HG02759 (cell line): ENCODE data around the gene AIDA.
"Not testable (repeated sequence)": the region's sequence is repeated elsewhere in the genome, so short reads cannot be mapped to it uniquely, and the experiment has no call there.

Experiments
- ATAC-seq: cut with Tn5 transposase; IDR thresholded peaks from one replicate; pipeline ENCODE4 v1.9.1; 2021; ENCODE audit warnings: mild to moderate bottlenecking, moderate library complexity; ENCODE audit not compliant: unreplicated experiment

Gene AIDA

GRCh38 chr1:222713091-222713961 is 1.0 kb upstream of the AIDA start:
- peak; percentile 71 for ATAC-seq

DNA sequence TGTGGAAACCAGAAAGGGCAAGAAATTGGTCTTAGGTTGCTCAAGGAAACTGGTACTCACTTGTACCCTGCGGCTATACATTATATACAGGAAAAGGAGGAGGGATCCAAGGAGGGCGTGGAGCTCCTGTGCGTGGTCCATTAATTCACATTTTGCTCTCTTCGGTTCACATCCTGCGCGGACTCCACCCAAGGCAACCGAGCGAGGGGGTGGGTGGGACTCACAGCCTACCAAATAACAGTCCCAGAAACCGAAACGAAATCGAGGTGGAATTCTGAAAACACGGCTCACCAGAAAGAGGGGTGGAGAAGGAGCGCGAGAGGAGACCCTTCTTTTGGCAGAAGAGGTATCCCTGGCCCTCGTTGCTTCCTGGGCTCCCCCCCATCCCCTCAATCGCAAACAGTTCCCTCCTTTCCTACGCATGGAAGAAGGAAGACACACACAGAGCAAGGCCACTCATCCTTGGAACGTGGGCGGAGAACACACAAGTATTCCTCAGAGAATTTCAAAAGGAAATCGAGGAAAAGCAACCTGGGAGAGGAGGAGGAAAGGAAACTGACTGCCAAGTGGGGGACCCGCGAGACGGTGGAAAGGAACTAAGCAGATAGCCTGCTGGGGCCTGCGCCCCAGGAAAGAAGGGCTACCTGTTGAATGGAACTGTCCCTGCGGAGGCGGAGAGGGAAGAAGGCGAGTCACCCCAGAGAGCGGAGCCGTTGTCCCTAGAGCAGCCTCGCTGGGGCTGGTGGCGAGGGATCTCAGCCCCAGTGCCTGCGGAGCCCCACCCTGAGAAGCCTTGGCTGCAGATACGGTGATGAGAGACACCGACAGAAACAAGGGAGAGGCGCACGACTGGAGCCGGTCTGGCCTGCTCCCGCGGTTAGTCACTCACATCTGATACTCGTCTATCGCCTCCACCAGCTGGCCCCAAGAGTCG is 705 bp downstream of the AIDA start:
- peak; percentile 32 for ATAC-seq

DNA sequence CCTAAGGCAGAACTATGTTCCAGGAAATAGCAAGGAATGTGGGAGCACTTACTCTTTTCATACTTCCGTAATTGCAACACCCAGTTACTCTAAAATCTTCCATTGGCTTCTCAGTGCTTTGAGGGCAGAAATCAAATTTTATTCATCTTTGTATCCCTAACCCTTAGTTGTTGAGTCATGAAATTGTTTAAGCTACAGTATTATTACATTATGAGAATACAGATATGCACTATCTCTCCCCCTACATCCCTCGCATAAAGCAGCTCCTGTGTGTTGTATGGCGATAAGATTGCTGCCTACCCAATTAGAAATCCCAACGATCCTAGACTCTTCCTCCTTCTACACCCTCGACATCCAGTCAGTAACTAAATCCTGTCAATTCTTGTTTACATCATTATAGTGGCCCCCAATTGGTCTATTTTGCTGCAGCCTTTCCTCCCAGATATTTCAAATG is 2.6 kb downstream of the AIDA start:
- ATAC-seq: no peak

DNA sequence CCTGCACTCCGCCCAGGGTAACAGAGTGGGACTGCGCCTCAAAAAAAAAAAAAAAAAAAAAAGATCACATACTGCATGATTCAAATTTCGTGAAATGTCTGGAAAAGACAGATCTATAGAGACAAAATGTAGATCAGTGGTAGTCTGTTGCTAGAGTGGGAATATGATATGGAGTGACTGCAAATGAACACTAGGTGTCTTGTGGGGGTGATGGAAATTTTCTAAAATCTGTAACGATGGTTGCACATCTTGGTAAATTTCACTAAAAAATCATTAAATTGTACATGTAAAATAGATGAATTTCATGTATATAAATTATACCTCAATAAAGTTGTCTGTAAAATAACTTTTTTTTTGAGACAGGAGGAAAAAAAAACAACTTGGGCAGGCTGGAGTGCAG is 5.5 kb downstream of the AIDA start:
- no peak for ATAC-seq

DNA sequence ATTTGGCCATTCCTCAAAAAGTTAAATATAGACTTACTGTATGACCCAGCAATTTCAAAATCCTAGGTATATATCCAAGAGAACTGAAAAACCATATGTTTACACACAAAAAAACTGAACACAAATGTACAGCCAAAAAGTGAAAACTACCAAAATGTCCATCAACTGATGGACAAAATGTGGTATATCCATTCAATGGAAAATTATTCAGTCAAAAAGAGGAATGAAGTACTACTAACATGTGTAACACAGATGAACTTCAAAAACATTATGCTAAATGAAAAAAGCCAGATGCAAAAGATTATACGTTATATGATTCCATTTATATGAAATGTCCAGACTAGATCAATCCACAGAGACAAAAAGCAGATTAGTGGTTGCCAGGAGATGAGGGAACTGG is 8.0 kb downstream of the AIDA start:
- ATAC-seq: no peak

- ATAC-seq: no peak
Observed at GRCh38 chr1:222702210-222702609, 10.1 kb downstream of the AIDA start.

DNA sequence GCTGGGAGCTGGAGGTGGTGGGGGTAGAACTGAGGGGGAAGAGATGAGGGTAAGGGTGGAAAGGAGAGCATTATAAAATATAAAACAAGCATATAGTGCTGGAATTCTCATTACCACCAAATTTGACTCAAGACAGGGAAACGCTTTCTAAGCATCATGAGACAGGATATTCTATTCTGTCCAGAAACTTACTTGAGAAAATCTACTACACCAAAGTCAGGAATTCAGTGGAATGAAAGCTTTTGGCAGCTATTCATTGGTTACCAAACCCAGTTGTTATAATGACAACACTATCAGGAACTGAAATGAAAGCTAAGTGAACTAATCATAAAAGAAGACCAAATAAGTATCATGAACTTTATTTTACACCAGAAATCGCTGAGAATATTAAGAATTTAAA is 14.5 kb downstream of the AIDA start:
- ATAC-seq: no peak

GRCh38 chr1:222697203-222697602 is 15.1 kb downstream of the AIDA start:
- ATAC-seq: no peak

- ATAC-seq: no peak
Observed at GRCh38 chr1:222696741-222697140, 15.6 kb downstream of the AIDA start.

- no peak for ATAC-seq
Observed at GRCh38 chr1:222694927-222695326, 17.4 kb downstream of the AIDA start.

DNA sequence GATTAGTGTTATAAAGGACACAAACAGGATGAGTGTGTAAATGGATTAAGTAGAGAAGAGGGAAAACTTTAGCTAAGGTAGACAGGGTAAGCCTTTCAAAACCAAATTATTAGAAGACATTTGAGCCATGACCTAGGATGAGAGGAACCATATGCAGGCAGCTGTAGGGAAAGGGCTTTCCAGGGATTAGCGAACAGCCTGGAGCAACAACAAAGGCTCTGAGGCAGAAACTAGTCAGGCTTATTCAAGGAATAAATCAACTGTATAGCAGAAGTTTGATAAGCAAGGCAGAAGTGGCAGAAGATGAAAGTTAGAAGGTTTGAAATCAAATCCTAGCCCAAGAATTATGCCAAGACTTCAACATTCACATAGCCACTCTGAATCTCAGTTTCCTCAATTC is 21.3 kb downstream of the AIDA start:
- ATAC-seq: no peak

GRCh38 chr1:222680080-222680479 is 32.2 kb downstream of the AIDA start:
- no peak for ATAC-seq

- ATAC-seq: no peak
Observed at GRCh38 chr1:222670110-222670509, 42.2 kb downstream of the AIDA start.

DNA sequence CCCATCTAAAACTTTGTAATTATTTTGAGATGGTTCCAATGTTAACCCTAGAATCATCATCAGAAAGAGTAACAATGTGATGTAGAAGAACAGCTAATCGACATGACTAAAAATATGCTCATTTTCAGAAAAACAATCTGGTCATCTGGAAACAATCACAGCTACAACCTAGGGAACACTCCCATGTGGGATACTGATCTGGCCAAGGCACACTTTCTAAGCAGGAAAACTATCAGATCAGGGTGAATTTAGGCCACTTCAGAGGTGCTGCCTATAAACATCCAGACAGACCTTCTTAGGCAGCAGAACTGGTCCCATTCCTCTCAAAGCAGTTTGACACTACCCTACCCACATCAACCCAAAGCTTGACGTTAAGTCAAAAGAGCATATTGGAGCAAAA is 43.2 kb downstream of the AIDA start:
- ATAC-seq: not testable (repeated sequence)

DNA sequence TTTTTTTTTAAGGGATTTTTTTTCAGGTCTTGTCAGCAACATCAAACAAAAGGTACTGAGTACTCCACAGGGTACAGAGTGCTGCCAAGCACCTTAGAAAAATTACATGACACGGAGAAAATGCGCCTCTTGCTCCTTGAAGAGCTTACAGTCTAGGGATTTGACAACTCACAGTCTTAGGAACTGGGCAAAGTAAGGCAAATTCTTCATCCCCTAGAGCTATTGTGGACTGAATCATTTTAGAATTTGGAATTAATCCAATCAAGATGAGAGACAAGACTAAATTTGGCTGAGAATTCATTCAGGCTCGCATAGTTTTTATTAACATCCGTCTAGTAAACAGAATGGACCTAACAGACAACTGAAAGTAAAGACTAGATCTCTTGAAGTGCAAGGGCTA is 44.1 kb downstream of the AIDA start:
- not testable (repeated sequence) for ATAC-seq

DNA sequence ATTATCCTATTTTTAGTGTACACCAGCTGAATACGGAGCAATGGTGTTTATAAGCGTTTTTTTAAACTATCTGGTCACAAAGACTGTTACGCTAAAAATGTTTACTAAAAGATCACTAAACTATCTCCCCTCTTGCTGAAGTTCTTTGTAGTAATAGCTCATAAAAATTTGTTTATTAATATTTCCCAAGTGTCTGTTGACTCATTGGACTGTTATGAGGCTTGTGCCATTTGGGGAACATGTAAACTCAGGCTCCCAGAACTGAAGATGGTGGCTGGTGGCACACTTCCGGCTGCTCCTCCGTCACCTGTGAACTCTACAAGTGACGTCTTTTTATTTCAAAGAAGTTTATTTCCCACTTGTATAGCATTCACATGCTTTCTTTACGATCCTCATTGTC is 46.3 kb downstream of the AIDA start:
- ATAC-seq: no peak

DNA sequence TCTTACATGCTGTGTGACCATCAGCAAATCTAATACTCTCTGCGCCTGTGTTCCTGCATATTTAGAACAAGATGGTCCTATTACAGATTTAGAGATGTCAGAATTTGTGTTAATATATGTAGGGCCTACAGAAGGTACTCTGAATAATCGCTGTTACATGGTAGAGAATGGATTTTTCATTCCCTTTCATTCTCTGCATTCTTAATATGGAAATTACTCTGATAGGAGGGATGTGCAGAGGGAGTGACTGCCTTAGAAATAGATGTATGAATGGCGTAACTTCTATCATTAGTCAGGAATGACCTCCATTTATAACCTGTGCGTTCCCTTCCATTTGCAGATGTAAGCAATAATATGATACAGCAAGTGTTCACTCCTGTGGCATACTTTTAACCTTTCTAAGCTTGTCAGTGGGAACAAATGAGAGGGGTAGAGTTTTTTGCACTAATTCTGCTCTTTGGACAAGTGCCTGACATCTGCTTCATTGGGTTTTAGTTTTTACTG is 48.8 kb downstream of the AIDA start:
- no peak for ATAC-seq

DNA sequence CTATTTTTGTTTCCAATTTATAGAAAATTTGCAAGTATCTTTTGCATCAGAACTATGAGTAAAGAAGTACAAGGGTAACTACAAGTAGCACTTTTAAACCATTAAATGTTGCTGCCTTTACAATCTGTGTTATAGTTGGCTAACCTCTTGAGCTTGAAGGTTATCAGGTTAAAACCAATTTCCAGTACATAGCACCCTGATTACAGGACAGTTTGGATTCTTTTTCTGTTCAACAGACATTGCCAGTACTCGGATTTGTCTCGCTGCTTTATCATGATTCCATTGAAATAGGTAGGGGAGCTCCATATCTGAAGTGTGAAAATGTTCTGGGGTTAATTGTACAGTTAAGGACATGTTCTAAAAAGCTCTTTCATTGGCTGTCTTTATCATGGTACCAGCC is 54.4 kb downstream of the AIDA start:
- no peak for ATAC-seq

DNA sequence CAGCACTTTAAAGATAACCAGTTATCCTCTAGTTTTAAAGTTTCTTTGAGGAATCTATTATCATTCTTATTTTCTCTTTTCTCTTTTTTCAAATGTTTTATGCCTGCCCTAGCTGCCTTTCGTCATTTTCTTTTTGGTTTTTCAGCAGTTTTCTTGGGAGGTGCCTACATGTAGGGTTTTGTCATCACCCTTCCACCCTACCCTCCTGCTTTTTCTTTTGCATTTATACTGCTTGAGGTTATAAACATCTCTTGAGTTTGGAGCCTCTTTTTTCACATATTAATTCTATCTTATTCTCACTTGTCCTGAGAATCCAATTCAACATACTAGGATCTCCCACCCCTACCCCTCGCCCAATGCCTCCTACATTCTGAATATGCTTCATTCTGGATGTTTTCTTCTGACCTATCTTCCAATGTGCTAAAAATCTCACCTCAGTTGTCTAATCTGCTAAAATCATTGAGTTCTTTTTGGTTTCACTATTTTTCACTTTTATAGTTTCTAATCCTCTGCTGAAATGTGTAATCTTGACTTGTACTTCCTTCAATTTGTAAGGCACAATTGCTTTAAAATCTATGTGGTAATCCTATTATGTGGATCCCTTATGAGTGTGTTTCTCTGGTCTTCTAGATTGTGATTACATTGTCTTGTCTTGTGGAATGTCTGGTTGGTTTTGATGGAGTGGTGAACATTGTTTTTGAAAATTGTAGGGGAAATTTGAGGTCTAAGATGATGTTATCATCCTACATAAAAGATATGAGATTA is 55.7 kb downstream of the AIDA start:
- no peak for ATAC-seq

- peak; percentile 94 for ATAC-seq
Observed at GRCh38 chr1:222654849-222655248, 57.4 kb downstream of the AIDA start.
